H54 (cell line): Measurements from ENCODE around the gene NPIPB8.
"Not testable (repeated sequence)": the region's sequence is repeated elsewhere in the genome, so short reads cannot be mapped to it uniquely, and the experiment has no call there.

Experiments used
- DNase-seq: peaks from one replicate; pipeline ENCODE4 v3.0.0; 2011; ENCODE audit warnings: low spot score, mixed read lengths; ENCODE audit not compliant: insufficient read length
- FAIRE-seq: peaks from 3 replicates; lab custom pipeline; 2011; peaks lifted over from hg19 to GRCh38; lab: Jason Lieb, UNC
- POLR2A ChIP-seq: IDR thresholded peaks from 2 replicates; pipeline ENCODE4 v1.6.1; 2011; ENCODE audit warnings: low read depth, mild to moderate bottlenecking, low read length

Gene NPIPB8

GRCh38 chr16:28637765-28638164, at the start of gene NPIPB8:
NPIPB8 (plus strand) TSS chr16:28638065; CDS start chr16:28638361, 296 bp downstream.
- DNase-seq, FAIRE-seq: not testable (repeated sequence)

GRCh38 chr16:28589069-28589468, 48.8 kb upstream of the NPIPB8 start:
- FAIRE-seq (no peak), DNase-seq (no peak)
- TF ChIP-seq POLR2A, result no peak

- no peak for TF ChIP-seq POLR2A
- FAIRE-seq, result no peak
- DNase-seq, result no peak
Measured at GRCh38 chr16:28589930-28590329, 47.9 kb upstream of the NPIPB8 start.

- FAIRE-seq (no peak), DNase-seq (no peak)
- no peak for TF ChIP-seq POLR2A
Measured at GRCh38 chr16:28590384-28591340, 47.2 kb upstream of the NPIPB8 start.

GRCh38 chr16:28591355-28591754, 46.5 kb upstream of the NPIPB8 start:
- FAIRE-seq, result no peak
- TF ChIP-seq POLR2A, result no peak
- DNase-seq, result no peak

GRCh38 chr16:28592511-28592910, 45.4 kb upstream of the NPIPB8 start:
- DNase-seq (no peak), FAIRE-seq (no peak)
- TF ChIP-seq POLR2A, result no peak

GRCh38 chr16:28592979-28593553, 44.8 kb upstream of the NPIPB8 start:
- no peak for TF ChIP-seq POLR2A
- no peak for DNase-seq
- FAIRE-seq, result no peak

- FAIRE-seq, DNase-seq: not testable (repeated sequence)
Measured at GRCh38 chr16:28595451-28595850, 42.4 kb upstream of the NPIPB8 start.

- TF ChIP-seq POLR2A, result no peak
- no peak for FAIRE-seq
- no peak for DNase-seq
Measured at GRCh38 chr16:28596115-28596630, 41.7 kb upstream of the NPIPB8 start.

GRCh38 chr16:28596840-28597691, 40.8 kb upstream of the NPIPB8 start, which contains the start of gene SULT1A2:
SULT1A2 (minus strand) TSS chr16:28597050; CDS start chr16:28595930, 1,120 bp downstream.
- DNase-seq (no peak), FAIRE-seq (no peak)
- no peak for TF ChIP-seq POLR2A

GRCh38 chr16:28597692-28598261, 40.1 kb upstream of the NPIPB8 start:
- FAIRE-seq (no peak), DNase-seq (no peak)
- no peak for TF ChIP-seq POLR2A

GRCh38 chr16:28599377-28600285, 38.2 kb upstream of the NPIPB8 start:
- not testable (repeated sequence) for FAIRE-seq, DNase-seq

GRCh38 chr16:28600965-28601364, 36.9 kb upstream of the NPIPB8 start:
- not testable (repeated sequence) for DNase-seq, FAIRE-seq

GRCh38 chr16:28601589-28601988, 36.3 kb upstream of the NPIPB8 start:
- DNase-seq, FAIRE-seq: not testable (repeated sequence)

- FAIRE-seq, DNase-seq: not testable (repeated sequence)
Measured at GRCh38 chr16:28602062-28602461, 35.8 kb upstream of the NPIPB8 start.
